ENCODE results near the gene PSMB9. TPM values are rescaled to one million over a fixed set of nuclear protein-coding genes. Genes with fewer than 3 reads are reported as not detected.
"Not testable (repeated sequence)": the region's sequence is repeated elsewhere in the genome, so short reads cannot be mapped to it uniquely, and the experiment has no call there.

The PSMB9 gene
- total RNA-seq: 2.0 and 4.5 TPM in 2 replicates
- 5.9 and 11.0 TPM in 2 replicates for polyA plus RNA-seq

- TF ChIP-seq CTCF (IDR thresholded peaks at IDR 0.05; ENCODE audit: low read depth, low read length): peak; percentile 80
- Histone ChIP-seq H3K36me3 (no peaks in the 10 kb centered on the region), H3K4me3 (peak within 1 kb of the TSS; percentile 56), H3K27ac (no peak within 1 kb of the TSS), H3K27me3 (peaks cover 89% of the 10 kb centered on the region), H3K9me3 (ENCODE audit: low read depth) (no peaks in the 10 kb centered on the region), H3K4me1 (ENCODE audit: low read depth) (peaks cover 13% of the 10 kb centered on the region)
- peak; percentile 93 to 94 for DNase-seq (ENCODE audit: low read depth in 1 of 2, low spot score in 1 of 2)
These were observed at the start of gene PSMB9, which contains the start of gene TAP1 for GRCh38 chr6:32853541-32854375. Gene PSMB9, plus strand, starts transcription at chr6:32854192. Its CDS starts 38 bp downstream, at chr6:32854230. Gene TAP1, minus strand, starts transcription at chr6:32853704. Its CDS starts 68 bp downstream, at chr6:32853636.

- not testable (repeated sequence) for H3K4me1 ChIP-seq (ENCODE audit: low read depth); H3K27me3 ChIP-seq; DNase-seq (ENCODE audit: low read depth in 1 of 2, low spot score in 1 of 2)
These were observed 48.6 kb upstream of the PSMB9 start for GRCh38 chr6:32805404-32805803.

GRCh38 chr6:32807020-32807580 is 46.9 kb upstream of the PSMB9 start:
- no peak for TF ChIP-seq CTCF (IDR thresholded peaks at IDR 0.05; ENCODE audit: low read depth, low read length)
- Histone ChIP-seq H3K9me3 (ENCODE audit: low read depth) (no peaks in the 10 kb centered on the region), H3K27me3 (peaks cover 4% of the 10 kb centered on the region), H3K4me1 (ENCODE audit: low read depth) (no peaks in the 10 kb centered on the region), H3K27ac (no peak overlapping the region), H3K36me3 (no peaks in the 10 kb centered on the region), H3K4me3 (no peak overlapping the region)
- no peak for DNase-seq (ENCODE audit: low read depth in 1 of 2, low spot score in 1 of 2)

More at GRCh38 chr6:32805404-32805803, 48.6 kb upstream of the PSMB9 start:
- not testable (repeated sequence) for H3K36me3 ChIP-seq; H3K4me3 ChIP-seq; H3K27ac ChIP-seq; H3K9me3 ChIP-seq (ENCODE audit: low read depth)

GRCh38 chr6:32809171-32809570 is 44.8 kb upstream of the PSMB9 start:
- H3K9me3 ChIP-seq (ENCODE audit: low read depth): no peaks in the 10 kb centered on the region
- no peaks in the 10 kb centered on the region for H3K36me3 ChIP-seq
- H3K27me3 ChIP-seq: peaks cover 7% of the 10 kb centered on the region
- no peak overlapping the region for H3K4me3 ChIP-seq
- DNase-seq (ENCODE audit: low read depth in 1 of 2, low spot score in 1 of 2): no peak
- H3K27ac ChIP-seq: no peak overlapping the region
- TF ChIP-seq CTCF (IDR thresholded peaks at IDR 0.05; ENCODE audit: low read depth, low read length): no peak
- no peaks in the 10 kb centered on the region for H3K4me1 ChIP-seq (ENCODE audit: low read depth)

- Histone ChIP-seq H3K4me3 (no peak overlapping the region), H3K9me3 (ENCODE audit: low read depth) (no peaks in the 10 kb centered on the region), H3K27me3 (peaks cover 7% of the 10 kb centered on the region), H3K27ac (no peak overlapping the region), H3K4me1 (ENCODE audit: low read depth) (no peaks in the 10 kb centered on the region), H3K36me3 (no peaks in the 10 kb centered on the region)
- TF ChIP-seq CTCF (IDR thresholded peaks at IDR 0.05; ENCODE audit: low read depth, low read length): no peak
- no peak for DNase-seq (ENCODE audit: low read depth in 1 of 2, low spot score in 1 of 2)
These were observed 39.8 kb upstream of the PSMB9 start for GRCh38 chr6:32814145-32814544.

GRCh38 chr6:32815115-32815514 is 38.9 kb upstream of the PSMB9 start:
- peak in 1 of 2 donors; percentile 24 for DNase-seq (ENCODE audit: low read depth in 1 of 2, low spot score in 1 of 2)
- H3K4me1 ChIP-seq (ENCODE audit: low read depth): no peaks in the 10 kb centered on the region
- no peaks in the 10 kb centered on the region for H3K36me3 ChIP-seq
- peaks cover 7% of the 10 kb centered on the region for H3K27me3 ChIP-seq
- no peaks in the 10 kb centered on the region for H3K9me3 ChIP-seq (ENCODE audit: low read depth)
- no peak for TF ChIP-seq CTCF (IDR thresholded peaks at IDR 0.05; ENCODE audit: low read depth, low read length)
- H3K27ac ChIP-seq: no peak overlapping the region
- H3K4me3 ChIP-seq: no peak overlapping the region

Data from cardiac muscle cell (in vitro differentiated cells and primary cell).